ENCODE results near the gene STRBP.

Gene STRBP

DNA sequence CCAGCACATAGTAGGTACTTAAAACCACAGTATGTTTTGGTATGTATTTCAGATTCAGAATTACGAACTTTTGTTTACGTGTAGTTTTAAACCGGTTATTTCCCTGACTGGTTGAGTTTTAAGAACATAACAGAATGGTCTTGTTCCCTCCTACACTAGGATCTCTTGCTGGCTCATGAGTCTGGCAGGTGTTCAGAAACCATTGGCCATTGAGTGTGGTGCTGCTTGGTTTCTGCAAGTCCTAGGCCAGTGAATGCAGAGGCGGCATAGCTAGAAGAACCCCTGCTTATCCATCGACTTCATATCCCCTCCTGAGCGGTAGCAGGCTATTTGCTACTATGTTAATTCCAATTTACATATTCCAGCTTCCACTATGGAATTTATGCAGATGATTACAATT, 169.3 kb downstream of the STRBP start:
- peak in 15 of 51 donors; percentile 7 to 49 (median 25) for DNase-seq

DNA sequence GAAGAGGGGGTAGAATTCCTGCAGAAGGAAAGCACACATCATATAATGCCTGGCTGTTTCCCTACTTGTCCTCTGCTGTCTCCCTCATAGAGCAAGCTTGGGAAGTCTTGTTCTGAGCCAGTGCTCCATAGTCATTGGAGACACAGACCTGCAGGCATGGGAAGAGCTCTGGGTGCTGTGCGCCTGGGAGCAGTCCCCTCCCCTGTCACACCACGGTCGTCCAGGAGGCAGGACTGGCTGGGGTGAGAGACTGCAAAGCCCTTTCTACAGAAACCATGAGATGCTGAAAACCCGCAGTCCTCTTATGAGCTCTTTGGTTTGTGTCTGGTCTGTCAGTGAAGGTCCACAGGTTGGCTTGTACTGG, 170.3 kb downstream of the STRBP start:
- DNase-seq, result no peak

DNA sequence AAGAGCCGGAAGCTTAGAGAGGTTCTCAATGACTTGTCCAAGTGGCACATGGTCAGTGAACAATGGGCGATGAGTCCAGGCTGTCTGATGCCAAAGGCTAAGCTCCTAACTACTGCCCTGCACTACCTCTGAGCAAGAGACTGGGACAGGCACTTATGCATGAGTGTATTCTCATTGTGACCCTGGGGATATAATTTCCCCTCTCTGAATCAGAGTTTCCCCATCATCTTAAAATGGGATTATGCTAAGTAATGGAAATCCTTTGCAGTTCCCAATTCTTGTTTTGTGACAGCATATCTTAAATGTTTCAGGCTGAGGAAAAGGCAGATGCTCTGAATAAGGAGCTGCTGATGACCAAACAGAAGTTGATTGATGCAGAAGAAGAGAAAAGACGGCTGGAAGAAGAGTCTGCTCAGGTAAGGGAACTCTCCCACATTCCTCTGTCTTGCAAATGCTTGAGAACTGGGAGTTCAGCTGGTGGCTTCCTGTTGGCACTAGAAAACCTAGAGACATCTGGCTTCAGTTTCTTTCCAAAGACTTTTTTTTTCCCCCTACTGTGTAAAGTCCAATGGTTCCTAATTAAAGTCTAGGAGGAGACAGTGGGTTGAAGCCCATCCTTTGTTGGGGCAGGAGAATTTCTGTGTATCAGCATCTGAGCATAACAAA, 170.8 kb downstream of the STRBP start:
- DNase-seq, result no peak

DNA sequence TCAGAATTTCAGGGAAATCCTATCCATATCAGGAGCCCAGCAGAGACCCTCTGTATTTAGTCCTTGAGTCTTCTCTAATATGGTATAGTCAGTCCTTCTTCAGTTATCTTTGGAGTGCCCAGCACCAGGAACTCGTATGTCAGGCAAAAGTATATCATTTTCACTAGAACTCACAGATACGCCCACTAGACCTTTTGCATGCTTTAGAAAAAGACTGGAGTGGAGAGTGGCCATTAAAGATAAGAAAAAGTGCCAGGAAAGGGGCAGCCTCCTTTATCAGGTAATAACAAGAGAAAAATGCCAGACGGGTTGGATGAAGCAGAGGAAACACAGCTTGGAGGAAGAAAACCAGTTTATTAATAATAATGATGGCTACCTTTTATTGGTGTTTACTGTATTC, 171.4 kb downstream of the STRBP start:
- no peak for DNase-seq

DNA sequence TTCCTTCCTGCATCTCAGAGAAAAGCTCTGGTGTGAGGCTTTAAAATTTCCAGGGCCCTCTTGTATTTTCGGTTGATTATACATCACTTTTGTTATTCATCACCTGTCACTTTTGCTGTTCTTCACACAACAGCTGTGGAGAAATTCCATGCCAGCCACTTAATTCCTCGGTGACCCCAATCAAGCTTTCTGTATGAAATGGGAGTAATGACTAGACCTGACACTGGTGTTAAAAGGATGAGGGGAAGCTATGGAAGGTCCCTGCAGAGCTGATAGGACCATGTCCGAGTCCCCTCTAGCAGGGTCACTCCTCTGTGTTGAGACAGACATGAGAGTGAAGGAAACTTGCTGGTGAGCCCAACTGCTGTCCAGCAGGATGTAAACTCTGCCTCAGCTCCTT, 175.2 kb downstream of the STRBP start:
- no peak for DNase-seq

DNA sequence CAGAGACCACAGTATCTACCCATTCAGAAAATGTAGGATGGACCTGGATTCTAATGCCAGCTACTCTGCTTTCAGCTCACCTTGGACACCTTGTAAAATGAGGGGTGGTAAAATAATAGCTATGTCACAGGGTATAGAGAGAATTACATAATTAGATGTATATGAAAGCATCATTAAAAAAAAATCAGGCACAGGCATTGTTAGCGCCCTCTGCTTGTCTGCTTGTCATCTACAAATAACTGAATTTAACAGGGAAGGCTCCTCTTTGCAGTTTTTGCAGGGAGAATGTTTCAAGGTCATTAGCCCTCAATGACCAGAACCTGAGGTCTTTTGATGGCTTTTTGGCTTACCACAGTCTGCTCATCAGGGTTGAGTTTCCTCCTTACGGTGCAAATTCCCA, 176.9 kb downstream of the STRBP start:
- DNase-seq, result no peak

DNA sequence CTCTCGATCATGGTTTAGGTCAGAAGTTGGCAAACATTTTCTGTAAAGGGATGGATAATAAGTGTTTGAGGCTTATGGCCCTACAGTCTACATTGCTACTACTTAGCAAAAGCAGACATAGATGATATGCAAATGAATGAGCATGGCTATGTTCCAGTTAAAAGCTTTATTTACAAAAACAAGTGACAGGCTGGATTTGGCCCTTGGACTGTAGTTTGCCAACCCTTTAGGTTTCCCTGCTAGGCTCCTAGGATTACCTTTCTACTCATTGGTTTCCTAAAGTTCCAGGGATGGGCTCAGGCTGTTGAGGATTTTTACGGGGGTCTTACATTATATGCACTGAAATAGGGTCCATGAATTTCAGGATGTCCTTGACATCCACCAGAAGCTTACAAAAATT, 177.4 kb downstream of the STRBP start:
- DNase-seq, result no peak

DNA sequence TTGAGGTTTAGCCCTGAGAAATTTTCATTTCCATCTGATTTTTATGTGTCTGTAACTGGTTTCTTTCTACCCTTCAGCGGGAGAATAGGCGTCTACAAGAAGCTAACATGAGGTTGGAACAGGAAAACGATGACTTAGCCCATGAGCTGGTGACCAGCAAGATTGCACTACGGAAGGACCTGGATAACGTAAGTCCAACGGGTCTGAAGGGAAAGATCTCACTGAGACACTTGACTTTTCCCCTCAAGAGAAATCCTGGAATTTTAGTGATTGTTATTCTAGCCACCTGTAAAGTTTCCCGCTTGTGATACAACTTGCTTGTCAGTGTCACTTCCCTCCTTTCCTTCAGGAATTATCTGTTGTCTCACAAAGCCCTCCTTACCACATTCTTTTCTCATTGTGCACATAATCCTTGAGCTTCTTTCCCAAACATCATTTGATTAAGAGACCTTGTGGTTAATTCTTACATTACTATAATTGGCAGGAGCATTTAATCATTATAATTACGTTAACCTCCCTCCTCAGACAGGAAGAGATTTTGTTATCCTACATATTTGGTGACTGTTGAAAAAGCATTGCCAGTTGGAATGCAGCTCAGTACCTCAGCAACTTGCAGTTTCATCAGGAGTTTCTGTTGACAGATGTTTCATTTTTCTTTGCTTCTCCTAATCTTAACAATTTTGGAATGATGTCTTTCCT, 178.0 kb downstream of the STRBP start:
- DNase-seq, result no peak

DNA sequence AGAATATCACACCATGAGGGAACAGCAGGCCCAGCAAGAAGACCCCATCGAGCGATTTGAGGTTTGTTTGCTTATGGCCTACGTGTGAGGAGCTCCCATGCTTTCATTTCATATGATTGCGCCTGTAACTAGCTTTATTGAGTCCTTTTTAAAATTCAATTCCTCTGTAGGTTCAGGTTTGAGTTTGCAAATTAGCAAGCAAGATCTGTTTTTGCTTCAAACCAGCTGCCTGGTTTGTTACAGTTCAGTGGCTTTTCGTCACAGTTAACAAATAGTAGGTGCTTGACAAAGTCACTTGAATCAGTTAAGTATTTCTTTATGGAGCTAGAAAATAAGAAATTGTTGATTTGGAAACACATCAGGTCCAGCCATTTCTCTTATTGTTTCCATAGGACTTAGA, 178.6 kb downstream of the STRBP start:
- DNase-seq, result no peak

DNA sequence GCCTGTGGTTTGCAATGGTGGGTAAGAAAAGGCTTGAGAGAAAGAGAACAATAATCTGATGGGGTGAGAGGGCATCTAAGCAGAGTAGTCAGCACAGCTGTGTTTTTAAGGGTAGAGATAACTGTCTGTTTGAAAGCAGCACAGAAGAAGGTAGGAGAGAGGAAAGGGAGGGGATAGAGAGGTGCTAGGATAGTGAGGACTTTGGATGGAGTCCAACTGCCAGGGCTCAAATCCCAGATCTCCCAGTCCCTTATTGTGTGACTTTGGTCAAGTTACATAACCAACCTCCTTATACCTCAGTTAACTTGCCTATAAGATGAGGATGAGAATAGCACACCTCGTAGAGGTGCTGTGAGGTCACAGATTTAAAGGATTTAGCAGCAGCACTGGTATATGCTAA, 179.3 kb downstream of the STRBP start:
- DNase-seq, result no peak

DNA sequence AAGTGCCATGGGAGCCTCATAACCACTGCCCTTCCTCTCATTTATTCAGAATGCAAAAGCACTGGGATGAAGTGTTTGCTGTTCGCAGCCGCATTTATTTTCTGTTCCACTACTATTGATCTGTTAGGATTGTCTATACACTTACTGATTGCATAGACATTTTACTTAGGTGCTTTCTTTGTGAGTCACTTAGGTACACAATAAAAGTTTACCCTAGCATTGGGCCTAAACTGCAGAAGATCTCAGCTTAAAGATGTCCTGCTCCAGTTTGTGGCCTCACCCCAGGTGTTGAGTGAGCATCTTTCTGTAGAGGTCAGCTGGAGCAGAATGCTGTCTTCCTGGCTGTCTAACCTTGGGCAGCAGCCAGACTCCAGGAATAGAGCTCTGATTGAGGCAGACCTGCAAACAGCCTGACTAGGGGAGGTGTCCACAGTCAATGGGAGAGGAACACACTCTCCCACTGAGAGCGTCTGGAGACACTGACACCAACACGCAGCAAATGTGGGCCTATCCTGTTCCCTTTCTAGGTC, 181.0 kb downstream of the STRBP start:
- no peak for DNase-seq

DNA sequence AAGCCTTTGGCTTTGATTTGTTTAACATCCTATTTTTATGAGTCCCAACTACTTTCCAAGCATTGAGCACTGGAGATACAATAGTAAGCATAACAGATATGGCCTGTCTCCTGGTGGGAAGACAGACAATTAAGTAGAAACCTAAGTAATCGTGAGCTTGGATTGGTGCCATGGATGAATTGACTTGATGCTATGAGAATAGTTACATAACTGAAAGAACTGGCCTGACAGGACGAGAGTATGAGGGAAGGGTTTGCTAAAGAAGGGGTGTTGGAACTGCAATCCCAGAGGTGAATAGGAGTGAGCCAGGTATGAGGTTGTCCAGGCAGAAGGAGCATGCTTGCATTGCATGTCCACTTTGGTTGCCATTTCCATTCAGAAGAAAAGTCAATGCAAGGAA, 182.5 kb downstream of the STRBP start:
- no peak for DNase-seq

DNA sequence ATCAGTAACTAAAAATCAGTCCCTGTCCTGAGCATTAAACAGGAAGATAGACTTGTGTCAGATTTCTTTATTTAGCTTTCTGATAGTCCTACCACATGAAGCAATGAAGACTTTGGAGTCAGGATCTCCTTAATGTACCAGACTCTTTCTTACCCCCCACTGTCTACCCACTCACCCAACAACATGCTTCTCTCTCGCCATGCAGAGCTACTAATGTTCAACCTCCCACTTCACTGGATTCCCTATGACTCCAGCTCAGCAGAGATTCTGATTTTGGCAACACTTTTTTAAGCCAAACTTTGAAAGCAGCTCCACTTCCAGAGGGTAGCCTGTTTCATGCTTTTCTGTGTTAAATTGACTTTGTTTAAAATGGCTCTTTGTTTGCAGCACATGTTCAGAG, 184.1 kb downstream of the STRBP start:
- DNase-seq, result no peak

DNA sequence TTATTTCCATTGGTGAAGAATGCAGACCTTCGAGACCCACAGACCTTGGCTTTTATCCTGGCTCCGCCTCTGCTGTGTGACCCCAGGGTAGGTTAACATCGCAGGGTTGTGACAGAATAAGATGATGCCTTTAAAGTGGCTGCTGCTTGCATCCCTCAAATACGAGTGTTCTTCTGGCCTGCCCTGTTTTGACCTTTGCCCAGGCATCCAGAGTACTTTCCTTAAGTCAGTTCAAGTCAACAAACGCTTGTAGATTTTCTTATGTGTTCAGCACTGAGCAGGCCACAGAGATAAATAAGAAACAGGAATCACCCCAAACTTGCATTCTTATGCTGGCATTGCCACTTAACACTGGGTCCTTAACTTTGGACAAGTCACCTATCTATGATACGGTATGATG, 184.7 kb downstream of the STRBP start:
- no peak for DNase-seq

DNA sequence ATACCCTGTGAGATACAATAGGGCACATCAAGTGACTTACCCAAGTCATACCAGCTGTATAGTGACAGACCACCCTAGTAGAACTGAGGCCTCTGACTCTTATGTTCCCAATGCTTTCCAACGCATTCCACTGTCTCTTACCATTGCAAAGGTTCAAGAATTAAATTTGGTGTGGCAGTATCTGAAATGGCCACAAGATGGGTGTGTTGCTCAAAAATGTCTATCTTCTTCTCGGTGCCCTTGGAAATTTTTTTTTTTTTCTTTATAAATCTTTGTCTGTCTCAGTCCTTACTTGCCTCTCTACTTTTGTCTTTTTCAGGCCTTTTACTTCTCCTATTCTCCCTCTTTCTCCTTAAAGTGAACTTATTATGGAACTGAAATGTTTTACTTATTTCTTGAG, 186.6 kb downstream of the STRBP start:
- no peak for DNase-seq

DNA sequence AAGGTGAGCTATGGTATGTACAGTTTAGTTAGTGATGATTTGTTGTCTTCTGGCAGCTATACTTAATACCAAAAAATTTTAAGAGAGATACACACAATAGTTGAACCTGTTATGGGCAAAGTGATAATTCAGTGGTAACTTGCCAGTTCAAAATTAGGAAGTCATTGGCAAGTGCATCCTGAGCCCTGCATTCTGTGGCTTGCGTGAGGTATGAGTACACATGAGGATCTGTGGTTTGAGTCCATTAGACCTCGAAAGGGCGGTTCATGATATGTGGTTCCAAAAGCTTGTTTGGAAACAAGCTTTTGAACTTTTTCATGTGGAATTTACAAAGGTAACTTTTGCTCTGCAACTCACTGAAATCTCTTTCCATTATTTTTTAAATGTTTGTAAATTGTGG, 187.9 kb downstream of the STRBP start:
- no peak for DNase-seq

DNA sequence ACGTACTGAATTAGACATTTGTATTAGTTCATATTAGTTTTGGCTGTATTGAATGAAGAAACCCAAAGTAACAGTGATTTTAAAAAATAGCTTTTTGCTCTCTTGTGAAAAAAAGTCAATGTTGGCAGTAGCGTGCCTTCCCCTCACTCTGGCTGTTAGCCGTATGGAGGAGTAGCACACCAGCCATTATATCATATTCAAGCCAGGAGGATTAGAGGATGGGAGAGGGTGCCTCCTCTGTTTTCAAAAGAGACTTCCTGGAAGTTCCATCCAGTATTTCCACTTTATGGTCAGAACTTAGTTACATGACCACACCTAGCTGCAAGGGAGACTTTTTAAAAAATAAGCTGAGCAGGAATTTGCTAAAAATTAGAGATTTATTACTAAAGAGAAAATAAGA, 193.8 kb downstream of the STRBP start:
- DNase-seq, result no peak

DNA sequence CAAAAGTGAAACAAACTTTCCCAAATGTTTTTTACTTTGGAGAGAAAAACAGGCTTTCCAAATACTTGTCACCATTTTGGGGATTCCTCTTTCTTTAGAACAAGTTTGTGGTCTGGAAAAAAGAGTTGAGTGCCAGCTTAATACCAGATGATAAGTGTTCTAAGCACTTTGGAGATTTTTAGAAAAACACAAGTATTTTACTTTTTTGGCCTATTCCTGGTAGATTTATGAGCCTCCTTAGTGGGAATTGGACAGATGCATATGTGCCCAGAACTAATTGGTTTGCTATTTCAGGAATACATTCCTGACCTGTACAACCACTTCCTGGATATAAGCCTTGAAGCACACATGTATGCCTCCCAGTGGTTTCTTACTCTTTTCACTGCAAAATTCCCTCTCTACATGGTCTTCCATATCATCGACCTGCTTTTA, 194.4 kb downstream of the STRBP start:
- DNase-seq, result no peak

DNA sequence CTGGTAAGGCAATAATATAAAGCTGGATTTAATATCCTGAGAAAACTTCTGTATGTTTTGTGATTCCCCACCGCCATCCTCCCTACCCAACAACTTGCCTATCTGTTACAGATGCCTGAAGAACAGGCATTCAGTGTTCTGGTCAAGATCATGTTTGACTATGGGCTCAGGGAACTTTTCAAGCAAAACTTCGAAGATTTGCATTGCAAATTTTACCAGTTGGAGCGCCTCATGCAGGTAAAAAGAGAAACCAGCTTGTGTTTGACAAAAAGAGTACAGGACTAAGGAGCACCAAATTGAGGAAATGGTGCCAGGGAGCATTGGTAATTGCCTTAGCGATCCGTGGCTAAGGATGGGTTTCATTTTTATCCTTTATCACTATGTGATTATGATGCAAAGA, 194.9 kb downstream of the STRBP start:
- no peak for DNase-seq

DNA sequence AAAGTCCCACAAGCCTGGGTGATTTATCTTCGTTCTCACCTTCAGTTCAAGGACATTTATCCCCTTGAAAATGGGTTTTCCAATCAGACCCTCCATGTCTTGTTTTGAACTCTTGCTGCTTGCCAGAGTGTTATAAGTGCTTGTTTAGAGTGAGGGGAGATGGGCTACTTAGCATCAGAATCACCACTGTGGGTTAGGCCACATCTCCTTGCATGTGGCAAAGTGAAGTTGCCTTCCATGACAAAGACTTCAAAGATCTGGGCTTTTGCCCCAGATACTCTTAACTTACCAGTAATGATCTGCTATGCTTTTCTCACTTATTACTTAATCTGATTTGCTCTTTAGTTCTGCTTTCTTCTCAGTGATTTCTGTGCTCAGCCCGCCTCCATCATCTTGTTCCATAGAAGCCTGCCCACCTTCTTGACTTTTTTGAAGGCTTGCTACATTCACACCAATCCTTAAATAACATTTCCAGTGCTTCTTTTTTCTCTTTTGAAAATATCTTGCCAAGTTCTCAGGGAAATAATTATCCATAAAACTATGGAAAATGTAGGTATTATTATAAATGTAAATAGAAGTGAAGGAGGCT, 195.9 kb downstream of the STRBP start:
- DNase-seq, result no peak
